PC-9 (cell line): ENCODE measurements around the gene IWS1.

Experiments used
- EZH2 ChIP-seq: fragments of 200-600 bp; sonication (generic); IDR thresholded peaks from 2 replicates; pipeline ENCODE4 v1.8.0; 2017; ENCODE audit warnings: antibody characterized with exemption, low read depth
- TF ChIP-seq, protein P1 (sequence below): fragments of 200-600 bp; sonication (generic); conservative IDR thresholded peaks from 2 replicates; pipeline ENCODE4 v1.6.1; 2017; ENCODE audit warnings: mixed run types, antibody characterized with exemption, mild to moderate bottlenecking, moderate library complexity

DNA sequence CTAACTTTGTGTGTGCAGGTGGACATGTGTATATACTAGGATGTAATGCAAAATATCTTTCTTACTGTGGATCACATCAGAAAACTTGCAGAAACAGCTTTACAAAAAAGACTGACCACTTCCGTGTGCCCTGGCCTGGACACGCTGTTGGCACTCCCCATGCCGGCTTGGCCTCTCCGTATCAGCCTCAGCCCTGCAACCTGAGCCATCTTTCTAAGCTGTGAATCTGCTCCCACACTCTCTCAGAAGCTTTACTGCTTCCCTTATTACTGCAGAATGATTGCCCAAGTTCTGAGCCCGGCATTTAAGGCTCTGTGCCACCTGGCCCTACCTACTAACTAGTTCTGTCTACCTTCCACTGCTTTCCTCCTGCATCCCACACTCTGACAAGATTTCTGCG lies 47.0 kb upstream of the IWS1 start:
- TF ChIP-seq, protein P1, sequence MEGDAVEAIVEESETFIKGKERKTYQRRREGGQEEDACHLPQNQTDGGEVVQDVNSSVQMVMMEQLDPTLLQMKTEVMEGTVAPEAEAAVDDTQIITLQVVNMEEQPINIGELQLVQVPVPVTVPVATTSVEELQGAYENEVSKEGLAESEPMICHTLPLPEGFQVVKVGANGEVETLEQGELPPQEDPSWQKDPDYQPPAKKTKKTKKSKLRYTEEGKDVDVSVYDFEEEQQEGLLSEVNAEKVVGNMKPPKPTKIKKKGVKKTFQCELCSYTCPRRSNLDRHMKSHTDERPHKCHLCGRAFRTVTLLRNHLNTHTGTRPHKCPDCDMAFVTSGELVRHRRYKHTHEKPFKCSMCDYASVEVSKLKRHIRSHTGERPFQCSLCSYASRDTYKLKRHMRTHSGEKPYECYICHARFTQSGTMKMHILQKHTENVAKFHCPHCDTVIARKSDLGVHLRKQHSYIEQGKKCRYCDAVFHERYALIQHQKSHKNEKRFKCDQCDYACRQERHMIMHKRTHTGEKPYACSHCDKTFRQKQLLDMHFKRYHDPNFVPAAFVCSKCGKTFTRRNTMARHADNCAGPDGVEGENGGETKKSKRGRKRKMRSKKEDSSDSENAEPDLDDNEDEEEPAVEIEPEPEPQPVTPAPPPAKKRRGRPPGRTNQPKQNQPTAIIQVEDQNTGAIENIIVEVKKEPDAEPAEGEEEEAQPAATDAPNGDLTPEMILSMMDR = no peak
- TF ChIP-seq EZH2 = no peak
